CD4-positive, alpha-beta T cell treated with Interleukin-4 for 4 hours (primary cell): ENCODE measurements around the gene CSH1.
"Not testable (repeated sequence)": the region's sequence is repeated elsewhere in the genome, so short reads cannot be mapped to it uniquely, and the experiment has no call there.

ENCODE experiments used
- DNase-seq: peaks from one replicate; pipeline ENCODE4 v3.0.0-alpha.2; 2020

CSH1 gene

DNA sequence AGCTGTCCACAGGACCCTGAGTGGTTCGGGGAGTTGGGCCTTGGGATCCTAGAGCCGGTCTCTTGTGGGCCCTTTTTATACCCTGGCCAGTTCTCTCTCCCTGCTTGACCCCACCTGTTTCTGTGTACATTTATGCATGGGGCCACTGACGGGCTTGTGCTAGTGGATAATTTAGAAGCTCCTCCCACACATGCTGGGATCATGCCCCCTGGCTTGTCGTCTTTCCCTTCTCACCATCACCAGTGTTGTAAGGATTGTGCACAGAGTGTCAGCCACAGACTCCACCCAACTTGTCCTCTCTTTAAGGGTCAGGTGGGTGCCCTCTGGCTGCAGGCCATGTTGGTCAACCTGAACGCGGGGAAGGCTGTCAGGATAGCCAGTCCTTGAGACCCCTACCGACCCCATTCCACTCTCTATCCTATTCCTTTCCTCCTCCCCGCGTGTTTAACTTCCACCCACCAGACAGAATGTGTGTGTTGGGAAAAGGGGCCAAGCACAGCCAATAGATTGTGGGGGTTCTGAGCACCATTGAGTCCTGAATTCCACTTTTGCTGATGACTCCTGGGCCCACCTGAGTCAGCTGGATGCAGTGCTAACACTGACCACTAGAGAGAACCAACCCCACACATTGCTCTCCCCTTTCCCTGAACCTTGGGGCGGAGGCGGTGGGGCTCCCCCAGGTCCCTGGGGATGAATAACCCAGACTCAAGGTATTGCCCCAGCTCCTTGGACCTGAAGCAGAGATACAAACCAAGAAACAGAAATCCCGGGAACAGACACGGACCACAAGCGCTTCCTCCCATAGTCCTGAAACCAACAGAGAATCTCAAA lies at the start of gene CSH1:
TSS of gene CSH1 (minus strand) at position 51 of the 831 bp plus-strand sequence. CDS start 63 bp downstream, outside the sequence.
- DNase-seq = not testable (repeated sequence)

DNA sequence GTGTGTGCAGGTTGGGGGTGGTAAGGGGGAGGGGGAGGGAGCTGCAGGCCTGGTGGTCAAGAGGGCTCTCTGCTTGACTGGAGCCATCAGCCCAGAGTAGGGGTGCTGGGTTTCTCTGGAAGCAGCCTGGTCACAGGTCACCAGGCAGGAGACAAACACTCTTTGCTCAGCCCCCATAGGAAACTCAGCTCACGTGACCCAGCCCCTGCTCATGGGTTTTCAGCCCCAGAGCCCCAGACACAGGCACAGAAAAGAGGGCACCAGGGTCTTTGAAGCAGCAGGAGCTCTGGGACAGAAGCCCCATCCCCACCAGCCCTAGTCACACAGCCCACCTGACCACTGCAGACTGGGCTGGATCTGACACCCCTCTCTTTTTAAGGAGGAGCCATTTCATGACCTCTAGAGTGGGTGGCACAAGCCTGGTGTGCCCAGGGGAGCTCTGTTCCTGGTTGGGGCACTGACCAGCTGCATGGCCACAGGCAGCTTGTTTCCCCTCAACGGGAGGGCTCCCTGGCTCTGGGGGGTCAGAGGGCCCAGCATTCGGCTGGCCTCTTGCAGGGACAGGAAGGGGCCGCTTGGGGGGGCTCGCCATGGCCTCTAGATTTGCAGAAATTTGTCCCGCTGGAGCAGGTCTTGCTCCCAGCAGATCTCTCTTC lies 49.5 kb upstream of the CSH1 start:
- no peak for DNase-seq

DNA sequence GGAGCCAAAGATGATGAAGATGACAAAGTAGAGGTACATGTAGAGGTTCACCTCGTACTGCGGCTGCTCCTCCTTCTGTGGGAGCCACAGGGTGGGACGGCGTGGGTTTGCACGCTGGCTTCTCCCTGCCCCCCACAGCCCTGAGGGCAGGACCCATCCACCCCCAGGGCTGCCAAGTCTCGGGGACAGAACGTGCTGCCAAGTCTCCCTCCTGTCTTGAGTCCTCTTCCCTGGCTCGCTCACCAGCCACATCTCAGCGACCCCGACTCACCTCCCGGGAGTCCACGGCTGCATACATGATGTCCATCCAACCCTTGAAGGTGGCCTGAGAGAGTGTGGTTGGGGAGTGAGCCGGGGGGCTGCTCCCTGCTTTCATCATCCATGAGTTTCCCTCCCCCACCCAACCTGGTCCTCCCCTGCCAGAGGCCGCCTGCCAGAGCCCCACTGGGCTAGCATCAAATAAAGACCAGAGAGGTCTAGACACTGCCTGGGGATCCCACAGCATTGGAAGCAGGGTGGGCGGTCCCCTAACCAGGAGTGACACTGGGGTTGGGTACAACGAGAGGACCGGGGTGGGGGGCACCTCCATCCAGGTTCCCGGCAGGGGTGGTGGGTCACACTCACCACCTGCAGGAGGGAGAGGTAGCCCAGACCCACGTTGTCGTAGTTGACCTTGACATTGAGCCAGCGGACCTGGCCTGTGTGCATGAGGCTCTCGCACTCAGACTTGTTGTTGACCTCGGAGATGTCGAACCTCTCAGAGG lies 48.5 kb upstream of the CSH1 start:
- DNase-seq = no peak

DNA sequence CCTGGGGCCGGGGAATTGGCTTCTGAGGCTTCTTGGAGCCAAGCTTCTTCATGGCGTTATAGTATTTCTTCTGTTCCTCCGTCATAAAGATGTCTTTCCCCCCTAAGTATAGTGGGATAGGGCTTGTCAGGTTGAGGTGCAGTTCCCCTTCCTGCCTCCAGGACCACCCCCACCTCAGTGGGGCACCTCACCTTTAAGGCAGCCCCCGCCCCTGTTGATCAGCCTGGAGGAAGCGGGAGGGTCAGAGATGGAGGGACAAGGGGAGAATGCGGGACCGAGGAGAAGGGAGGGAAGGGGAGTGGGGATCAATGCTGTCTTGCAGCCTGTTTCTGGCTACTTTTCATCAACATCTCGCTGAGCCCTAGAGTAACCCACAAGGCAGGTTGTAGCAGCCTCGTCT lies 47.4 kb upstream of the CSH1 start:
- DNase-seq = no peak

DNA sequence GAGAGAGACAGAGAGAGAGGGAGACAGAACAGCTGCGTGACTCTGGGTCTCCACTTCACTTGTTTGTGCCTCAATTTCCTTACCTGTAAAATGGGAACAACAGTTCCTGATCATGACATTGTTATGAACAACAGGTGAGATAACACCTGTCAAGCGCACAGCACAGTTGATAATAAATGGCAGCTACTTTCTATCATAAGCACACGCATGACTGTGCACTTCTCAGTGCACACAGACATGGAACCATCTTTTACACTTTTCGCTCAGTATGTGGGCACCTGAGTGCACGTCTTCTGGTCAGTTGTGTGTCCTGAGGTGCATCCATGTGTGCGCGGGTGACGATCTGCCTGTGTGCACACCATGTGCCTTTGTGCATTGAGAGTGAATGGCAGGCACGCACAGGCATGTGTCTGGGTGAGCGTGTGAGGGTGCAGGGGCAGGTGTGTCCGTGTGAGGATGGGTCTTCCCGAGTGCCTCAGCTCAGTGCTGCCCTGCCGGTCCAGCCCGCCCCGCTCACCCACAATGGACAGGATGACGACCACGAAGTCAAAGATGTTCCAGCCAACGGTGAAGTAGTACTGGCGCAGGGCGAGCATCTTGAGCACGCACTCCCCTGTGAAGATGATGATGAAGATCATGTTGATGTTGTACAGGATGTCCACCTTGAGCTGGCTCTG lies 46.1 kb upstream of the CSH1 start:
- DNase-seq = no peak

DNA sequence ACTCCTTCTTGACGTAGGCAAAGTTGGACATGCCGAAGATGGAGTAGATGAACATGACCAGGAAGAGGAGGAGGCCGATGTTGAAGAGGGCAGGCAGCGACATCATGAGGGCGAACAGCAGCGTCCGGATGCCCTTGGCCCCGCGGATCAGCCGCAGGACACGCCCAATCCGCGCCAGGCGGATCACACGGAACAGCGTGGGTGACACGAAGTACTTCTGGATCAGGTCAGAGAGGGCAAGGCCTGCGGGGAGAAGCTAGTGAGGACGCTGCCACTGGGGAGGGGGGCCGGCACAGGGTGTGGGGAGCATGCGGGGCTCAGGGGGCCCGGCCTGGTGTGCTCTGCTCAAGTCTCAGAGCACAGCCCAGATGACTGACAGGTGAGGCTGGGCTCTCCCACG lies 45.4 kb upstream of the CSH1 start:
- DNase-seq = no peak

DNA sequence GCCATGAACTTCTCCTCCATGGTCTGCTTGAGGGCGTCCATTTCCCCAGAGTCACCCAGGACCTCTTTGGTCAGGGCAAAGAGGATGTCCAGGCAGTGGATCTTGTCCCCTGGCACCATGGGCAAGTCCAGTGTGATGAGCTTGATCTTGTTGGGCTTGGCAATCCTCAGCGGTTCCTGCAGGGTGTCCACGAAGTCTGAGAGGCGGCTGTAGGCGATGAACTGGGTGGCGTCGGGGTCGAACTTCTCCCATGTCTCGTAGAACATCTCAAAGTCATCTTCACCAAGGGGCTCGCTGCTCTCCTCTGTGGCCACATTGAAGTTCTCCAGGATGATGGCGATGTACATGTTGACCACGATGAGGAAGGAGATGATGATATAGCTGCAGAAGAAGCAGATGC lies 44.8 kb upstream of the CSH1 start:
- DNase-seq = no peak

DNA sequence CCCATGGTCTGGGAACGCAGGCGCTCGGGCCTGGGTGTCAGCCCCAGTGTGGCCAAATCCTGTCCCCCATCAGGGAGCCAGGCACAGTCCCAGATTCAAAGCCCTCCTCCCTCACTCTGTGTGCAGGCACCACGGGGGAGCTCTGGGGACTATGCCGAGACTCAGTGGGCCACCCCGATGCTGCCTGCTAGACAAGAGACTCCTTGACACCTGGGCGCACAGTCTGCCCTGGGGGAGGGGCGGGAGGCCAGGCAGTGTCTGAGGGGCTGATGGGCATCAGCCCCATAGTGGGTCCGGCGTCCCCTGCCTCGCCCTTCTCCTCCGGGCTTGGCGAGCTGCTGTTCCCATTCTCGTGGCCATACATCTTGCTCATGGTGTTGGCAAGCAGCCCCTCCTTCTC lies 44.2 kb upstream of the CSH1 start:
- no peak for DNase-seq

DNA sequence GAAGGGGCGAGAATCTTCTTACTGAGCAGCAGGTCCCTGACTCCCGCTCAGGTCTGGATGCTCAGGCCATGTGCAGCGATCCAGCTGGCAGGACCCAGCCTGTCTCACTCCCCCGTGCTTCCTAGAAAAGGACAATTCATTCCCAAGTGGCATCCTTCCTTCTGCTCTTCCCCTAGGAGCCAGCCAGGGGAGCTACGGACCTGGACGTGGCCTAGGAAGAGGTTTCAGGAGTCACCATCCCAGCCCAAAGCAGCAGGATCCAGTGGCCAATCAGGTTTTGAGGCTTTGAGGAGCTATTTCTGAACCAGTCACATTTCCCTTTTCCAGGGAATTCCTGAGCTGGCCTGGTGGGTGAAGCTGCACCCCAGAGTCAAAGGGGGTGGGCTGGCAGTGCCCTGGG lies 43.5 kb upstream of the CSH1 start:
- no peak for DNase-seq

DNA sequence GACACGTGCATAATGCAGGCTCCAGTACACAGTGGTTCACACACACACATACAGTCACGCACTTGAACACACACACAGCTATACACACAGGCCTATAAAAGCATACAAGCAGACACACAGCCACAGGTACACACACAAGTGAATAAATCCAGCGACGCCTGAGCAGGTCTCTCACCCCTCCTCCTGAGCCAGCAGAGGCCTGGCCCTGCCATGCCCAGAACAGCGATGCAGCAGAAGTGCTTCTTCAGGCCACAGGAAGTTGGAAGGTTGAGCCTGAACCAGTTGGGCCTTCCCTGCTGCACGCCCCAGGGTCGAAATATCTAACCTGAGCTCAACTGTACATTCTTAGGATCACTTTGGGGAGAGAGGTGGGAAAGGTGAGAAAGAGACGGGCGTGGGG lies 43.0 kb upstream of the CSH1 start:
- no peak for DNase-seq

DNA sequence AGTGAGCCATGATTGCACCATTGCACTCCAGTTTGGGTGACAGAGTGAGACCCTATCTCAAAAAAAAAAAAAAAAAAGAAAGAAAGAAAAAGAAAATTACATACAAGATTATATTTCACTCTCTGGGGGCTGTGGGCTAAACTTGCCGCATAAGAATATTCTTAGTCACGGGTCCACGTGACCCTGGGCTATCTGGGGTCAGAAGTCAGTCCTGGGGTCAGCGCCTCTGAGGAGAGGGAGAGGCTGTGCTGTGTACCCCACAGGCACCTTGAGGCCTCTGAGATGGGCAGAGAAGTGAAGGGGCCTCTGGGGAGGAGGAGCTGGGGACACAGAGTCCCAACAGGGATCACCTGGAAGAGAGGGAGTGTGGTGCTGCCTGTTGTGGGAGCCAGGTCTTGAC lies 41.5 kb upstream of the CSH1 start:
- no peak for DNase-seq

DNA sequence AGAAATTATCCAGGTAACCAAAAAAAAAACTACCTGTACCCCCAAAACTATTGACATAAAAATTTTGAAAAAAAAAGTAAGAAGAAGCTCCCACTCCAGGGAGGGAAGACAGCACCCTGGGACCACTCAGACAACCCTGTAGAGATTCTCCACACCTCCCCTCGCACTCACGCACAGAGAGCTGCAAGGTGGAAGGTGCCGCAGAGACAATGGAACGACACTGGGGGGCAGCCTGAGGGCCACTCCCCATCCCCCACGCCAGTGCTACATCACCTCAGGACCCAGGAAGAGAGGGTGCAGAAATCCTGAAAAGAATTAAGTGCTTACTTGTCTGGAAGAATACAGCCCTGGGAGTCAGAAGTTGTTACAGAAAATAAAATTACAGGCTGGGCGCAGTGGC lies 40.9 kb upstream of the CSH1 start:
- DNase-seq = no peak

DNA sequence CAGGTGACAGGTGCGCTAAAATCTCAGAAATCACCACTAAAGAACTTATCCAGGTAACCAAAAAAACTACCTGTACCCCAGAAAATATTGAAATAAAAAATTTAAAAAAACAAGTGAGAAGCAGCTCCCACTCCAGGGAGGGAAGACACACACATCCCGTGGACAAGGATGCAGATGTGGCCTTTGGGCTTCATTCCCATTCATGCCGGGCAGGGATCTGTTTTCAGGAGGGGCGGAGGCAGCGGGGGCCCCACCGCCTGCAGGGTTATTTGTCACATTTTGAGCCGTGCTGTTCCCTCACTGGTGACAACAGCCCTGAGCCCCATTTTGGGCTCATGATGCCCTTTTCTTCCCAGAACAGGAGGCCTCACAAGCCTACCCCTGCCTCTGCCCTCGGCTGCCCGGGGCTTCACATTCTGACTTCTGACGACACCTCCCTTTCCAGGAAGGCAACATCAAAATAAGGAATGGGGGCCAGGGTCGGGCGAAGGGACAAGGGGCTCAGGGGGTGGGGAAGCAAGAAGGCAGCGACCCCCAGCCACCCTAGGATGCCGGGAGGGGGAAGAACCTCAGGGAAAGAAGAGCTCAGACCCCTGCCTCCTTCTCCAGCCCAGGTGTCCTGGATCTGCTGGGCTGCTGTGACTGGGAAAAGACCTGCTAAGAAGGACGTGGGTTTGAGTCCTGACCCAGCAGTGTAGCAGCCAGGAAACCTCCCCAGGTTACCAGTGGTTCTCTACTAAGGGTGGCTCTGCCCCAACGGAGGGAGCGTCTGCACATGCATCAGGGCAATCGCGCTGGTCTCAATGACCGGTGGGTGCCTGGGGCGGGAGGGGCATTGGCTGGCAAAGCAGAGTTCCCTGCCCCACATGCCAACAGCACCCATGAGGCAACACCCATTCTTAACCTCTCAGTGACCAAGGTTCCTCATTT lies 38.1 kb upstream of the CSH1 start:
- no peak for DNase-seq

DNA sequence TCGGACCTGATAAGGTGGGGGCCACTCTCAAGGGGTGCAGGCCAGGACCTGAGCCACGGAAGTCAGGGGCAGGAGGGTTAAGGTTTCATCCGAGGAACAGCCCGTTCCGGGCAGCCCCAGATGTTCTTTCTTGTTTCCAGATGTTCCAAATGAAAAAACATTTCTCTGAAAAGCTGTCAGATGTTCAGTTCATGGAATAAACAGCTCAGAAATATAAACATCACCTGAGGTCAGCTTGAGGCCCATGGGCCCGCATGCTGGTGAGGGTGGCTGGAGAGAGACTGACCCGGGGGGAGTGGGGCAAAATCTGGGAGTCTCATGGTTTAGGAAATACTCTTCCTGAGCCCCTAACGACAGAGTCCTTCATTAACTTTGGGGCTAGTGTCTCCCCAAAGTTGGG lies 37.2 kb upstream of the CSH1 start:
- no peak for DNase-seq

DNA sequence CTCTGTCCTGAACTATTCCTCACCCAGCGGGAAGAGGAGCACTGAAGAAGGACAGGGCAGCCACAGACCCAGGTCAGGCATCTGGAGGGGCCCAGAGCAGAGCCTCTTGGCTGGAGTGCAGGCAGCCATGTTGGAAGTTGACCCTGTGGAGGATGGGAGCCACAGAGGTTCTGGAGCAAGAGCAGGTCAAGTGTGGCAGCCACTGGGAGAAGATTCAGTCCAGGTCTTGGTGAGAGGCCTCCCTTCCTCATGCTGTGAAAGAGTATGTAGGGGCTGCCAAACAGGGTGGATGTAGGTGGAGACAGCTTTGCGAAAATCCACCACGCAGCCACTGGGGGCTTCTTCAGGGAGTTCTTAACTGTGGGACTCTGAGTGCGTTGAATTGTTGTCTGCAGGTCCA lies 36.3 kb upstream of the CSH1 start:
- no peak for DNase-seq

DNA sequence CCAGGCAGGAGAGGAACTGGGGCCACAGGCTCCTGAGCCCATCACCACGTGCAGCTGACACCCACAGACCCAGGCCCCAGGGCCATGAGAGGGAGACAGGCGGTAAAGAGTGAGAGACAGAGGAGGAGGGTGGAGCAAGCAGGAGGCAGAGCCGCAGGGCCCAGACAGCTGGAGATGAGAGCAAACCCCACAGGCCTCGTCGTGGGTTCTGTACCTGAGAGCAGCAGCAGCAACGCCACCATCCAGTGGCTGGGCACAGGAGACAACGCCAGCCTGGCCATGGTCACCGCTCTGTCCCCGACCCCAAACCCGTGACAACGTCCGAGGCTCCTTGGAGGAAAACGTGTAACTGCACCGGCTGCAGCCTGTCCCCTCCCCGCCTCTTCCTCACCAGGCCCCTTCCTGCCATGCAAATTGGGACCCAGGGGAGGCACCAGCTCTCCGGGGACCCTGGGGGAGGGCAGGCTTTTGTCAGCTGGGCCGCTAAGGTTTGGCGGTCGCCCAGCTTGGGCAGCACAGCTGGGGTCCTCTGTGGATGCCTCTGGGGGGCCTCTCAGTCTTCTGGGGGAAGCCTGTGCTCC lies 35.7 kb upstream of the CSH1 start, which contains the start of gene CD79B:
TSS of gene CD79B (minus strand) at position 351 of the 581 bp plus-strand sequence. CDS start at position 281, 70 bp downstream.
- DNase-seq = no peak

DNA sequence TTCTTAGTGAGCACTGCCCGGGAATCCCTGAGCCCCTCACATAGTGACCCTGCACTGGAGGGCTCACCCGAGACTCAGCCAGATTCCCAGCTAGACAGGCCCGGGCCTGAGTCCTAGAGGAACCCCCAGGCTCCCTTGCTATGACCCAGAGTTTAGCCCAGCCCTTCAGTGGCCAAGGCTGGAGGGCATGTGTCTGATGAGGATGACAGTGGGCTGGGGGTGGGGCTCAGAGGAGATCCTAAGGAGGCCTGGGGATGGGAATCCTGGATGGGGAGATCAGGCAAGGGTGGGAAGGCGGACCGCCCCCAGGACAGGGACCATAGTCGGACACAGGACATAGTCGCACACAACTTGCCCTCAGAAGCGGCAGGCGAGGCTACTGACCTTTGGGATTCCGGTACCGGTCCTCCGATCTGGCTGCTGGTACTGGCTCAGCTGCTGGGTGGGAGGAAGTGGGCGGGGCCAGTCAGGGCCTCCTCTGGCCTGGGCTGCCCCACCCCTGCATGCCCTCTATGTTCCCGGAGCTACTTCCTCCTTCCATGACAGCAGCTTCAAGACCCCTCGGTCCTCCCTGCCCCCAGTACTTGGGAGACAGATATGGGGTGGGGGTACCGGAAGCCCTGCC lies 34.7 kb upstream of the CSH1 start:
- peak; percentile 57 for DNase-seq

DNA sequence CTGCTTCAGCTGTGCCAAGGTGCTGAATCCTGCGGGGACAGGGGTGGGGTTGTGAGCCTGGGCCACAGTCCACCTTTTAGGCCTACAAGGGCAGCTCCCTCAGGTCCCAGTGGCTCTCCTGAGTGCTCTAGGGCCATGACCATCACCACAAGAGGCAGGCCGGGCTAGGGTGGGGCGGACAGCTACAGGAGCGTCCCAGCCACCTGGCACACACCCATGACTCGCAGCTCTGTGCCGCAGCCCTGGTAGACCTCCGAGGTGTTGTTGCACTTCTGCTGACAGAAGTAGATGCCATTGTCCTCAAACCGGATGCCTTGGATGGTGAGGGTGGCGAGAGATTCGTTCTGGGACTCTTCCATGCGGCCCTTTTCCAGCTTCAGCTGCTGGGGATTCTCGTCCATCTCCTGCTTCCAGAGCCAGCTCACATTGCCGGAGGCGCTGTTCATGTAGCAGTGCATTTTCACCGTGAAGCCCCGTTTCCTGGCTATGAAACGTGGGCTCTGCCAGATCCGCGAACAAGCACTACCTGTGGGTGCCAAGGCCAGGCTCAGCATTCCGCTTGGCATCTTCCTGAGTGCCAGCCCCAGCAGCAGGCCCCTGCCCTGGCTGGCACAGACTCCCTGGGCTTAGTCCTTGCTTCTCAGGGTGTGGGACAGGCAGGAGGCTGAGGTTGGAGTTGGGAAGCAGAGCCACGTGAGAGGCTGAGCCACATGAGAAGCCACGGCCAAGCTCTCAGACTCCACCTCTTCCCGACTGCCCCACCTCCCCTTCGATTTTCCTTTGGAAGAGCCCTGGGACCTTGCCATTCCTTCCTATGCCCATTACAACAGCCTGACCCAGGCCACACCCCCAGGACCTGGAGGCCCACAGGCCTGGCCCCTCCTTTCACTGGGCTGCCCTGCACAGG lies 33.7 kb upstream of the CSH1 start:
- DNase-seq = no peak

DNA sequence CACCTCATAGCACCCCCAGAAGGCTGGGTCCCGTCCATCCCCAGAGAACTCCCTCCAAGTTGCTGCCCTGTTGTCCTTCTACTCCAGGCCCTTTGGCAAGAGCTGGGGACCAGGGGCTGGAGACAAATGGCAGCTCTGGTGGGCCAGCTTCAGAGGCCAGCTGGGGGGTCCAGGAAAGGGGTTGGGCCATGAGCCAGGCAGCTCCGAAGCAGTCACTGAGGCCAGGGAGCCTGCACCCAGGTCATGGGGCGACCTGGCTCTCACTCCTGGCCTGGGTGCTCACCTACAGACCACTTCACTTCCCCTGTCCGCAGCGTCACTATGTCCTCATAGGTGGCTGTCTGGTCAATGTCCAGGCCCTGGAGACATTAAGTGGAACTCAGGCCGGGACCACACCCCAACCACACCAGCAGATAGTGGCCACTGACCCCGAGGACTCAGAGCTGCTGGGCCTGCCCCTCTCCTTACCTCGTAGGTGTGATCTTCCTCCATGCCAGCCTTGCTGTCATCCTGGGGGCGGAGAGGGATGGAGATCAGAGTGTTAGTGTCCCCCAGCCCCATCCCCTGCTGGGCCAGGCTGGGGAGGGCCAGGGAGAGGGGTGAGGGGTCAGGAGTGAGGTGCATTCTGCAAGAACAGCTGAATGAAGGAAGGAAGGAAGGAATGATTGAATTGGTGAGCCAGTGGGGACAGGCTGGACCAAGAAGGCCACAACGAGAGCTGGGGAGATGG lies 32.8 kb upstream of the CSH1 start:
- no peak for DNase-seq
